ENCODE data around the gene DNAH11. TPM values are rescaled to one million over a fixed set of nuclear protein-coding genes. Genes with fewer than 3 reads are reported as not detected.

The DNAH11 gene
- total RNA-seq, 1 experiment from 2014 or later: 0.54 TPM

GRCh38 chr7:21618706-21619105, 75.9 kb downstream of the DNAH11 start:
- POLR2A ChIA-PET (ENCODE audit: low non-redundant PET): no interaction called here
- BruUV-seq (replicated peaks): no TSS peak

GRCh38 chr7:21620054-21620453, 77.2 kb downstream of the DNAH11 start:
- no TSS peak for BruUV-seq (replicated peaks)
- ChIA-PET CTCF (no interaction called here), POLR2A (ENCODE audit: low non-redundant PET) (no interaction called here)
- Histone ChIP-seq H3K27ac (ENCODE audit: low read depth, low read length, poor library complexity, severe bottlenecking) (no peak overlapping the region), H3K4me3 (ENCODE audit: low read depth, low read length, poor library complexity, severe bottlenecking) (no peak overlapping the region), H3K9me3 (ENCODE audit: low read depth, low read length, poor library complexity, severe bottlenecking) (no peaks in the 10 kb centered on the region), H3K4me1 (ENCODE audit: insufficient read depth, low read length, poor library complexity, severe bottlenecking) (no peaks in the 10 kb centered on the region), H3K27me3 (replicated peaks; ENCODE audit: insufficient read depth, low read depth, low read length, poor library complexity) (peaks cover 36% of the 10 kb centered on the region), H3K36me3 (ENCODE audit: insufficient read depth, low read length, poor library complexity, severe bottlenecking) (no peaks in the 10 kb centered on the region)
- intact Hi-C loops (cut with micrococcal nuclease; ENCODE audit: unreplicated experiment): no loop called here
- TF ChIP-seq CTCF (conservative IDR thresholded peaks at IDR 0.05; ENCODE audit: low read depth, low read length): no peak
- TF ChIP-seq EZH2 (IDR thresholded peaks at IDR 0.05; ENCODE audit: borderline replicate concordance, low read depth, low read length, poor library complexity, severe bottlenecking): no peak
- DNase-seq (ENCODE audit: low spot score): no peak

More at GRCh38 chr7:21618706-21619105, 75.9 kb downstream of the DNAH11 start:
- no peak overlapping the region for H3K27ac ChIP-seq (ENCODE audit: low read depth, low read length, poor library complexity, severe bottlenecking)
- TF ChIP-seq CTCF (conservative IDR thresholded peaks at IDR 0.05; ENCODE audit: low read depth, low read length): no peak
- TF ChIP-seq EZH2 (IDR thresholded peaks at IDR 0.05; ENCODE audit: borderline replicate concordance, low read depth, low read length, poor library complexity, severe bottlenecking): no peak
- no peaks in the 10 kb centered on the region for H3K4me1 ChIP-seq (ENCODE audit: insufficient read depth, low read length, poor library complexity, severe bottlenecking)
- CTCF ChIA-PET: no interaction called here
- intact Hi-C loops (cut with micrococcal nuclease; ENCODE audit: unreplicated experiment): no loop called here
- peaks cover 50% of the 10 kb centered on the region for H3K27me3 ChIP-seq (replicated peaks; ENCODE audit: insufficient read depth, low read depth, low read length, poor library complexity)
- no peaks in the 10 kb centered on the region for H3K36me3 ChIP-seq (ENCODE audit: insufficient read depth, low read length, poor library complexity, severe bottlenecking)
- no peaks in the 10 kb centered on the region for H3K9me3 ChIP-seq (ENCODE audit: low read depth, low read length, poor library complexity, severe bottlenecking)
- no peak for DNase-seq (ENCODE audit: low spot score)
- H3K4me3 ChIP-seq (ENCODE audit: low read depth, low read length, poor library complexity, severe bottlenecking): no peak overlapping the region

GRCh38 chr7:21624320-21624719, 81.5 kb downstream of the DNAH11 start:
- TF ChIP-seq CTCF (conservative IDR thresholded peaks at IDR 0.05; ENCODE audit: low read depth, low read length): no peak
- ChIA-PET POLR2A (ENCODE audit: low non-redundant PET) (no interaction called here), CTCF (no interaction called here)

More at GRCh38 chr7:21624320-21624719, 81.5 kb downstream of the DNAH11 start:
- H3K4me1 ChIP-seq (ENCODE audit: insufficient read depth, low read length, poor library complexity, severe bottlenecking): no peaks in the 10 kb centered on the region
- no peaks in the 10 kb centered on the region for H3K27me3 ChIP-seq (replicated peaks; ENCODE audit: insufficient read depth, low read depth, low read length, poor library complexity)
- H3K27ac ChIP-seq (ENCODE audit: low read depth, low read length, poor library complexity, severe bottlenecking): no peak overlapping the region
- intact Hi-C loops (cut with micrococcal nuclease; ENCODE audit: unreplicated experiment): no loop called here
- BruUV-seq (replicated peaks): no TSS peak
- no peaks in the 10 kb centered on the region for H3K36me3 ChIP-seq (ENCODE audit: insufficient read depth, low read length, poor library complexity, severe bottlenecking)
- H3K4me3 ChIP-seq (ENCODE audit: low read depth, low read length, poor library complexity, severe bottlenecking): no peak overlapping the region
- H3K9me3 ChIP-seq (ENCODE audit: low read depth, low read length, poor library complexity, severe bottlenecking): no peaks in the 10 kb centered on the region
- DNase-seq (ENCODE audit: low spot score): no peak
